HG03439 (cell line): Measurements from ENCODE around the gene UBC.

Experiments
- ATAC-seq: cut with Tn5 transposase; IDR thresholded peaks from one replicate; pipeline ENCODE4 v1.9.1; 2021; ENCODE audit warnings: mild to moderate bottlenecking, moderate library complexity; ENCODE audit not compliant: unreplicated experiment

The UBC gene

GRCh38 chr12:124867401-124867930 lies 47.0 kb downstream of the UBC start:
- ATAC-seq, result no peak

GRCh38 chr12:124866883-124867400 lies 47.5 kb downstream of the UBC start:
- ATAC-seq, result no peak

GRCh38 chr12:124866195-124866882 lies 48.1 kb downstream of the UBC start:
- no peak for ATAC-seq

GRCh38 chr12:124865728-124866127 lies 48.7 kb downstream of the UBC start:
- no peak for ATAC-seq

- ATAC-seq, result no peak
These were observed 50.1 kb downstream of the UBC start for GRCh38 chr12:124864326-124864752.

GRCh38 chr12:124863416-124864325 lies 50.8 kb downstream of the UBC start, which contains the start of gene SCARB1:
Gene SCARB1, minus strand, starts transcription at chr12:124863864. Its CDS starts 144 bp downstream, at chr12:124863720.
- ATAC-seq, result peak; percentile 66

GRCh38 chr12:124862768-124863415 lies 51.6 kb downstream of the UBC start:
- ATAC-seq, result peak; percentile 27

GRCh38 chr12:124861898-124862676 lies 52.4 kb downstream of the UBC start:
- no peak for ATAC-seq
